Activated T-helper 2 cell treated with anti-CD3 and anti-CD28 coated beads, Interferon-gamma antibody, Interleukin-2, Interleukin-4, amounts not matched to agents 10 μg/mL and 5 μg/mL and 100 μg/mL, durations not matched to agents 14 hours and 24 hours and 36 hours (primary cell): ENCODE data around the gene ADAMTS6. TPM values are rescaled to one million over a fixed set of nuclear protein-coding genes. Genes with fewer than 3 reads are reported as not detected.
"Not testable (repeated sequence)": the region's sequence is repeated elsewhere in the genome, so short reads cannot be mapped to it uniquely, and the experiment has no call there.

Experiments used
- DNase-seq: peaks from one replicate; pipeline ENCODE4 v3.0.0; 2021; ENCODE audit warnings: low spot score
- H3K27ac Mint-ChIP-seq: one replicate; pipeline ENCODE4 v1.8.0; 2021; ENCODE audit warnings: mixed read lengths
- H3K27me3 Mint-ChIP-seq: one replicate; pipeline ENCODE4 v1.8.0; 2021; ENCODE audit warnings: low read depth, mixed read lengths
- H3K36me3 Mint-ChIP-seq: one replicate; pipeline ENCODE4 v1.8.0; 2021; ENCODE audit warnings: low read depth, mixed read lengths
- H3K4me1 Mint-ChIP-seq: one replicate; pipeline ENCODE4 v1.8.0; 2021; ENCODE audit warnings: low read depth, mixed read lengths
- H3K4me3 Mint-ChIP-seq: one replicate; pipeline ENCODE4 v1.8.0; 2021; ENCODE audit warnings: low read depth, mild to moderate bottlenecking, moderate library complexity, mixed read lengths
- H3K9me3 Mint-ChIP-seq: one replicate; pipeline ENCODE4 v1.8.0; 2021; ENCODE audit warnings: mixed read lengths
- intact Hi-C: fragments of 100-400 bp; cut with micrococcal nuclease; formaldehyde crosslinking; loops from one replicate; pipeline ENCODE4 v1.15.1; 2023
- total RNA-seq: library from RNA; stranded (reverse); gene quantifications from 2 replicates; pipeline ENCODE4 v1.2.3, GENCODE V29; 2022

Gene ADAMTS6
- total RNA-seq, 1 donor from 2014 or later: 1.4 TPM

DNA sequence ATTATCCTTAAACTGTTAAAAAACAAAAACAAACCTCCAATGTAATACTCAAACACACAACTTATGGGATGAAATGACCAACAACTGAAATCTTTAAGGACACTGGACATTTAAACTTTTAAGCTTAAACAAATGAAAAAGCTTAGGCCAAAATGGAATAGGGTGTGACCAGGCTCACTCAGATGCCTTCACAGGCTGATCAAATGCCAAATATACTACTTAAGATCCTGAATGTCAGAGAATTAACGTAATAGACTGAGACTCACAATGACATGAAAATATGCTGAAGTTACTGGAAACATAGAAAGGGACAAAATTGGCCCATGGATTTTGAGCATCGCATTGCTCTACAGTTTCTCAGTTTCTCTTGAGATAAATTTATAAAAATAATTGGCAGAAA is 286.8 kb downstream of the ADAMTS6 start:
- peaks cover 7% of the 10 kb centered on the region for H3K27me3 Mint-ChIP-seq
- no peaks in the 10 kb centered on the region for H3K36me3 Mint-ChIP-seq
- no peak overlapping the region for H3K4me3 Mint-ChIP-seq
- intact Hi-C loops: loop anchor here (5.0 kb wide), 2 partner anchors 93 to 287 kb away; partner anchors contain the start of gene ADAMTS6
- peaks cover 8% of the 10 kb centered on the region for H3K4me1 Mint-ChIP-seq
- H3K9me3 Mint-ChIP-seq: no peaks in the 10 kb centered on the region
- H3K27ac Mint-ChIP-seq: no peak overlapping the region
- DNase-seq: no peak

DNA sequence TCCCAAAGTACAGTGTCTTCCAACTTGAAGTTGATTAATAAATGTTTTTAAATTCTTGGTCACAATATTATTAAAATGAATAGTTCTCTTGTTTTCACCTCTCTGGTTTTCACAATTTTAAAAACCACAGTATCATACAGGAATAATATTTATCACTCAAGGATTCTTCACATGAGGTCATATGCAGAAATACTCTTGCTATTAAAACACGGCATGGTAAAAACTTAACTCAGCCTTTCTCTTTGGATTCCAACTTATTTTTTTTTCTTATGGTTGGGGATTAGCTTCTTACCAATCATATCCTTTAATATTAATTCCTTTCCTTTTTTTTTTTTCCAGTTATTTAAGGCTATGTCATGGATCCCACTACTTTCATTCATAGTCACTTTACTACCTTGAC is 289.4 kb downstream of the ADAMTS6 start:
- peaks cover 10% of the 10 kb centered on the region for H3K27me3 Mint-ChIP-seq
- no peaks in the 10 kb centered on the region for H3K9me3 Mint-ChIP-seq
- peaks cover 8% of the 10 kb centered on the region for H3K4me1 Mint-ChIP-seq
- no peak overlapping the region for H3K4me3 Mint-ChIP-seq
- intact Hi-C loops: loop anchor here (5.0 kb wide), 2 partner anchors 90 to 290 kb away; partner anchors contain the start of gene ADAMTS6
- H3K36me3 Mint-ChIP-seq: no peaks in the 10 kb centered on the region
- no peak for DNase-seq
- H3K27ac Mint-ChIP-seq: no peak overlapping the region

DNA sequence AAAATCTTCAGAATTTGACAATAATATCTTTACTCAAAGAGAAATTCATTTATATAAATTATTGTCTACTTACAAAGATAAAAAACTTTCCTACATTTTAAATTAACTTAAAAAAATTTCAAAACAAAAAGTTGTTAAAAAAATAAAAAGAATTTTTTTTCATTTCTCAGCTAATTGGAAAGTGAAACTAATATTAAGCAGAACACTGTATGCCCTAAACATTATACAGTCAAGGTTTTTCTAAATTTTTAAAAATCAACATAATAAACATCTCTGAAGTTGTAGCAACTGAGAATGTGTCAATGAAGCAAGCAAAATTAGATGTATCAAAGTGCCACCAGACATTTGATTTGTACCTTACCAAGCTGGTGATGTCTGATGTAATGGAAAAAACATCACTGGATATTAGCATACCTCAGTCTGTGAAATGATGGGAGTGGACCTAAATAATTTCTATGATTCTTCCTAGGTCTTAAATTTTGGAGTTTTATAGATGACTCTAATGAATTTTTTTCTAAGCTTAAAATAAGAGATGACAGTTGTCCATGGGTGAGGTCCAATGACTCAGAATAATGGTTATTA is 290.1 kb downstream of the ADAMTS6 start:
- Mint-ChIP-seq H3K9me3 (no peaks in the 10 kb centered on the region), H3K4me1 (peaks cover 8% of the 10 kb centered on the region), H3K36me3 (no peaks in the 10 kb centered on the region), H3K27me3 (peaks cover 10% of the 10 kb centered on the region), H3K4me3 (no peak overlapping the region), H3K27ac (no peak overlapping the region)
- no peak for DNase-seq
- intact Hi-C loops: loop anchor here (5.0 kb wide), 2 partner anchors 89 to 291 kb away; partner anchors contain the start of gene ADAMTS6

DNA sequence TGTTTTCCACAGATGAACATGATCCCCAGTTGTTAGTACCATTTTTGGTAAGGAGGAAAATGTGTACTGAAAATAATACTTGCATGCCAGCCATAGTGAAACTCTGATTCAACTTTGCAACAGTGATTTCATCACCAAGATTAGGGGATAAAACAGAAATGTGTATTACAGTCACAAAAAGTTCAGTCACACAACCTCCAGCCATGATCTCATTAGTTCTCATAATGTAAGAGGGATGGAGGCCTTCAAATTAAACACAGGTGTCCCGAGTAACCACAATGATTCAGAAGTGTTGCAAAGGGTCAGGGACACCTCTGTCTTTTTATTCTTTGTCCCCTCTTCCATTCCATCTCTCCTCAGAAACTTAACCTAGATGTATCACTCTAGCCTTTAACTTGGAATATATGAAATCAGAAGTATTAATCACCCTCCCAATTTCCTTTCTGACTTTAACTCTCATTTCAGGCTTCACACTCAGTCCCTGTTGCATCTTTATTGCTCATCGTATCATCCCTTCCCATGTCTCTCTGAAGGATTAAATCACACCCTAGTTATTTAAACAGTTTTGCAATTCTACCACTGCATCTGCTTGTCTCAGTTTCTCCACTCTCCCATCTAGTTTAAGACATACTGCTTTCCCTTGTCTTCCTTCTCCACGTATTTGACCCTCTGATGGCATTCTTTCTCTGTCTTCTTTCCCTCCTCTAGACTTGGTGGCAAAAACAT is 291.2 kb downstream of the ADAMTS6 start:
- Mint-ChIP-seq H3K27me3 (peaks cover 10% of the 10 kb centered on the region), H3K36me3 (no peaks in the 10 kb centered on the region), H3K4me1 (peaks cover 8% of the 10 kb centered on the region), H3K9me3 (no peaks in the 10 kb centered on the region), H3K4me3 (no peak overlapping the region), H3K27ac (peak overlapping the region; percentile 23)
- intact Hi-C loops: loop anchor here (1.0 to 5.0 kb wide), 4 partner anchors 18 to 422 kb away; partner anchors contain the start of genes ADAMTS6, CWC27 and SREK1IP1
- no peak for DNase-seq

DNA sequence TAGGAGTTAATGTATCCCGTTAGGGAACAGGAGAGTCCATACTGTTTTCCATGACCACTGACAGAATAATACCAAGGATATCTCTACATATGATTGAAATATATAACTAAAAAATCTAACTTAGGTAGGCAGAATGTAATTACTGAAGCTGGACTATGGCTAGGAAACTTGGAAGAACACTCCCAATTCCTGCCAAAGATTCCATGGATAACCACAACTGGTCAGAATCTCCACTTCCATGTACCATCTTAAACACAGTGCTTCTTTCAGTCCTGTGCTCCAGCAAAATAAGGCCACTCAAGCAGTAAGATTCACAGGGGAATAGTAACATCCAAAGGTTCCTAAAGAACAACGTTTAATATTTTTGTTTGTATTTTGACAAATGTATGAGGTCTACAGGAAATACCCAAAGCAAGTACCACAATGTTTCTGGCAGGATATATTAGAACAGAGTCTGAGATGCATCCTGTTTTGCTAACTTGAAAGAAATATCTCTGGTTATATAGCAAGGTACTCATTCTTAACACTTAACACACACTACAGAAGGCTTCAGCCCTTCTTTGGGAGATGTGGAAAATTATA is 295.0 kb downstream of the ADAMTS6 start:
- Mint-ChIP-seq H3K27ac (no peak overlapping the region), H3K4me1 (peaks cover 8% of the 10 kb centered on the region), H3K4me3 (no peak overlapping the region), H3K9me3 (no peaks in the 10 kb centered on the region), H3K36me3 (no peaks in the 10 kb centered on the region), H3K27me3 (peaks cover 9% of the 10 kb centered on the region)
- intact Hi-C loops: loop anchor here (5.0 kb wide), 1 partner anchor 374 kb away; no protein-coding TSS in a partner anchor
- no peak for DNase-seq

DNA sequence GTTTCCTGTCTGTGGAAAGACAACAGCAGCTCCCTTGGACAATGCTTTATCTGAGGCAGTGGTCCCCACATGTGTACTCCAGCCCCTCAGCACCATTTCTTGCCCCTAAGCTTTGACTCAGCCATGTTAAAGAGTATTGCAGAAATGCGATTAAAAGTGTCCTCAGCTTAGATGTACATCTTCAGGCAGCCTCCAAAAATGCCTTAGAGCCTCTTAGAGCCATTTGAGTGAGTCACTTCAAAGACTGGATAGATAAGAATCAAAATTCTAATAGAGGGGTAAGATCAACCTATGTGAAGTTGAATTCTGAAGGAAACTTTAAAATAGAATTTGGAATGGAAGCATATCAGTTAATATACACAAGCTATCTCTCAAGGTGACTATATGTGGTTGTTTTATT is 296.3 kb downstream of the ADAMTS6 start:
- peaks cover 2% of the 10 kb centered on the region for H3K4me1 Mint-ChIP-seq
- H3K27me3 Mint-ChIP-seq: peaks cover 10% of the 10 kb centered on the region
- no peak overlapping the region for H3K4me3 Mint-ChIP-seq
- H3K9me3 Mint-ChIP-seq: no peaks in the 10 kb centered on the region
- H3K36me3 Mint-ChIP-seq: no peaks in the 10 kb centered on the region
- no peak for DNase-seq
- H3K27ac Mint-ChIP-seq: no peak overlapping the region
- intact Hi-C loops: loop anchor here (5.0 kb wide), 1 partner anchor 373 kb away; no protein-coding TSS in a partner anchor

DNA sequence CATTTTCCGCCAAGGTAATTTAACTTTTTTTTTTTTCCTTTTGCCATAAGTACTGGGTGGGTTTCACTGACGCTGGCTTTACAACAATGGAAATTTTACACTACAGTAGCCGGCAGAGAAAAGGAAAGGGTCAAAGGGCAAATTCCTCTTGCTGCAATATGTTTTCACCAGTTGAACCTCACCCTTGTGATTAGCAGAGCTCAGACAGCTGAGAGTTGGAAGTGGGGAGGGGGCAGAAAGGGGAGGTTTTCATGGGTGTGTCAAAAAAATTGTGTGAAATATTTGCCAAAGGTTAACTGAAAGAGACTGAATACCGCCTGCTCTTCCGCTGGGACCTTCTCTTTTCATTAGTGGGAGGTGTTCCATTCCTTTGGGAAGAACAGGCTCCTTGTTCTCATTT is 296.9 kb downstream of the ADAMTS6 start:
- Mint-ChIP-seq H3K36me3 (no peaks in the 10 kb centered on the region), H3K4me1 (no peaks in the 10 kb centered on the region), H3K27me3 (peaks cover 15% of the 10 kb centered on the region), H3K27ac (no peak overlapping the region), H3K4me3 (no peak overlapping the region), H3K9me3 (no peaks in the 10 kb centered on the region)
- no peak for DNase-seq
- intact Hi-C loops: loop anchor here (5.0 kb wide), 1 partner anchor 372 kb away; no protein-coding TSS in a partner anchor

DNA sequence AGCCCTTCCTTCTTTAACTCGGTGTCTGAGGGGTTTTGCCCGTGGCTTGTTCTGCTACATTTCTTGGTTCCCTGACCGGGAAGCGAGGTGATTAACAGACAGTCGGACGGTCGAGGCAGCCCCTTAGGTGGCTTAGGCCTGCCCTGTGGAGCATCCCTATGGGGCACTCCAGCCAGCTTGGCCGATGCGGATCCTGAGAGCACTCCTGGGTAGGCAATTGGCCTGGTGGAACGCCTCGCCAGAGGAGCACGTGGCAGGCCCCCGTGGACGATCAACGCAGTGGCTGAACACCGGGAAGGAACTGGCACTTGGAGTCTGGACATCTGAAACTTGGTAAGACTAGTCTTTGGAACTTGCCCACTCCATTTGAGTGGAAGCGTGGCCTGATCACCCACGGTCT is 307.5 kb downstream of the ADAMTS6 start:
- H3K4me1 Mint-ChIP-seq, DNase-seq, H3K36me3 Mint-ChIP-seq, H3K9me3 Mint-ChIP-seq, H3K27ac Mint-ChIP-seq, H3K4me3 Mint-ChIP-seq: not testable (repeated sequence)
- intact Hi-C loops: loop anchor here (5.0 kb wide), 4 partner anchors 72 to 308 kb away; partner anchors contain the start of gene ADAMTS6
- H3K27me3 Mint-ChIP-seq: peaks cover 27% of the 10 kb centered on the region

DNA sequence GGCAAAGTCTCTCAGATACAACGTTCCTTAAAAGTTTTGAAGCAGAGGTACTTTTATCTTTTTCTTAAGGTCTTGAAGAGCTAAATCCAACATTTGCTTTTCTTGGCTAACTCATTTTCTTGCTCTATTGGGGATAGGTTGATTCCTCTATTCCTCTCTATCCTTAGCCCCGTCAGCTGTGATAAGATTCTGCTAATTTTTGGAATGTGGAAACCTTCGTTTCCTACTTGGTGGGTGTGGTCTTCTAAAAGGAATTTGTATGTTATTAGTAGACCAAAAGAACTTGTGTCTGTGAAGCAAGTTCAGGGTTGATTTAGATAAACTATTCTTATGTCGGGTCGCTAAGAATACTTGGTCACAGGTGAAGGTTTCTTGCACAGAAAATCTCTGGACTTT is 308.6 kb downstream of the ADAMTS6 start:
- Mint-ChIP-seq H3K27me3 (peaks cover 27% of the 10 kb centered on the region), H3K4me3 (no peak overlapping the region), H3K27ac (no peak overlapping the region), H3K9me3 (no peaks in the 10 kb centered on the region), H3K36me3 (no peaks in the 10 kb centered on the region), H3K4me1 (peaks cover 3% of the 10 kb centered on the region)
- no peak for DNase-seq
- intact Hi-C loops: loop anchor here (5.0 kb wide), 4 partner anchors 71 to 309 kb away; partner anchors contain the start of gene ADAMTS6

DNA sequence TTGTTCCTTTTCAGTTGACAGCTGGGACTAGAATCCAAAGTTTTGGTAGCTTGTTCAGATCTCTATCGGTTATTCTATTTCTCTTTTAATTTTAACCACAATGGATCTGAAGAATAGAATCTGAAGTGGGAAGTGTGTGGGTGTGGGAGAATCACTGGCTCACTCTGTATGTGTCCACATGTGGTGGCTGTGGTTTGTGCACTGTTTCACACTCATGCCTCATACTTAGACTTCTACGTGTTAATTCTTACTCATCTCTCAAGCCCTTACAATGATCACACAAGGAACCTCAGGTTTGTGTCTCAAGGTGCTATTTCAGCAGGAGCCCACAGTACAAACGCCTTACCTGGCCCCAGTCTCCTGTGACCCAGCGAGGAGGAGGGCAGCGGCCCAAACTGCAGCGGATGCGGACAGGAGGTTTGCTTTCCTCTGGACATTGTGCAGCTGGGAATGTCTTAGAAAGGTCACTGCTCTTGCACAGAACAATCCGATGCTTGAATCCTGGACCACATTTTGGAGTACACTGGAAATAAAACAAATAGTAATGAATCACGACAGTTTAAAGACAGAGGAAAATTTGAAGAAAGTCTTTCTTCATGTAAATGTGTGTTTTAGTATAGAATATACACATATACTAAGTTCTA is 309.1 kb downstream of the ADAMTS6 start:
- DNase-seq: no peak
- Mint-ChIP-seq H3K4me3 (no peak overlapping the region), H3K36me3 (no peaks in the 10 kb centered on the region), H3K9me3 (no peaks in the 10 kb centered on the region), H3K4me1 (peaks cover 3% of the 10 kb centered on the region), H3K27me3 (peaks cover 27% of the 10 kb centered on the region), H3K27ac (no peak overlapping the region)
- intact Hi-C loops: loop anchor here (1.0 to 5.0 kb wide), 5 partner anchors 18 to 310 kb away; partner anchors contain the start of gene ADAMTS6

DNA sequence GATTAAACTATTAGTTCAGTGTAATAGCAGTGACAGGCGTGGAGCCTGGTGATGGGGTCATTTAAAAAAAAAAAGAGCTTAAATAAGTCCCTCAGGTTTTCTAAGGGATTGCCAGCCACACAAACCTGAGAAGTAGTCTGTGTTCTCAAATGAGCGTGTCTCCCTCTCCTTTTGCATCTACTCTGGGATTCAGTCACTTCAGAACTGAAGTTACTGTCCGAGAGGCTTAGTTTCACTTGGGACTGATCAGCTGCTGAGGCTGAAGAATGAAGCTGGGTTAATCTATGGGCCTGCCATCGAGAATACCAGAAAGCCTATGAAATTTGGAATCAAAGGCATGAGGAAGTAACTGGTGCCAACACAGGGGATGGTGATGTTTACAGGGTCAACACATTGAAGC is 310.1 kb downstream of the ADAMTS6 start:
- Mint-ChIP-seq H3K4me1 (peaks cover 3% of the 10 kb centered on the region), H3K27me3 (peaks cover 21% of the 10 kb centered on the region)

DNA sequence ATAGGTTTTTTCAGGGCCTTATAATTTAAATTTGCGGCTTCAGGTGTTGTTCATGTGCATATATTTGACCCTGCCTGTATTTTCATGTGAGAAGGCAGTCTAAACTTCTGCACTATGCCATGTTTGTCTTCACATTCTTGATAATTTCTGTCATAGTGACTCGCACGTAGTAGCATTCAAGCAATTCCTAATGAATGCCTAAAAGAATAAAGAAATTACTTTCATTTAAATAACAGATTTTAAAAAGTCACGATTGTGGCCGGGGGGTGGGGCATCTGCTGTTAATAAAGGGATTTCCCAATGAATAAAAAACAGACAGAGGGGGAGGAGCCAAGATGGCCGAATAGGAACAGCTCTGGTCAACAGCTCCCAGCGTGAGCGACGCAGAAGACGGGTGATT is 318.0 kb downstream of the ADAMTS6 start:
- Mint-ChIP-seq H3K4me3 (no peak overlapping the region), H3K9me3 (no peaks in the 10 kb centered on the region), H3K4me1 (no peaks in the 10 kb centered on the region), H3K27ac (no peak overlapping the region), H3K36me3 (no peaks in the 10 kb centered on the region), H3K27me3 (peaks cover 7% of the 10 kb centered on the region)
- no peak for DNase-seq
- intact Hi-C loops: no loop called here

More for the DNA sequence above, 310.1 kb downstream of the ADAMTS6 start:
- Mint-ChIP-seq H3K36me3 (no peaks in the 10 kb centered on the region), H3K27ac (no peak overlapping the region), H3K9me3 (no peaks in the 10 kb centered on the region), H3K4me3 (no peak overlapping the region)
- DNase-seq: no peak
- intact Hi-C loops: loop anchor here (1.0 to 5.0 kb wide), 5 partner anchors 19 to 311 kb away; partner anchors contain the start of gene ADAMTS6
